GM12891 (cell line): ENCODE measurements around the gene EMX1. TPM values are rescaled to one million over a fixed set of nuclear protein-coding genes. Genes with fewer than 3 reads are reported as not detected.

Experiments
- DNase-seq: peaks from one replicate; pipeline ENCODE4 v3.0.0; 2011; ENCODE audit warnings: low spot score; ENCODE audit not compliant: insufficient read length
- FAIRE-seq: peaks from 2 replicates; lab custom pipeline; 2011; peaks lifted over from hg19 to GRCh38; lab: Jason Lieb, UNC
- PAX5 ChIP-seq: IDR thresholded peaks from 2 replicates; pipeline ENCODE4 v1.6.1; 2011; ENCODE audit warnings: low read length, moderate library complexity, mild to moderate bottlenecking; ENCODE audit not compliant: insufficient read depth, severe bottlenecking
- POLR2A ChIP-seq: IDR thresholded peaks from 2 replicates; pipeline ENCODE4 v1.6.1; 2011; ENCODE audit warnings: low read depth, low read length, control low read depth
- POLR2AphosphoS5 ChIP-seq: IDR thresholded peaks from 2 replicates; pipeline ENCODE4 v1.6.1; 2011; ENCODE audit warnings: low read depth, low read length, control low read depth
- POU2F2 ChIP-seq: IDR thresholded peaks from 2 replicates; pipeline ENCODE4 v1.6.1; 2011; ENCODE audit warnings: low read depth, mild to moderate bottlenecking, control low read depth, low read length, moderate library complexity
- SPI1 ChIP-seq: IDR thresholded peaks from 2 replicates; pipeline ENCODE4 v1.6.1; 2011; ENCODE audit warnings: low read depth, low read length, control low read depth
- TAF1 ChIP-seq: IDR thresholded peaks from 2 replicates; pipeline ENCODE4 v1.6.1; 2011; ENCODE audit warnings: low read depth, low read length, control low read depth
- polyA plus RNA-seq: library from polyadenylated mRNA; unstranded; fragments of >200 nt; gene quantifications from one replicate; pipeline ENCODE4 v1.2.1, GENCODE V29; 2012; ENCODE audit warnings: low read depth, missing spikeins, inconsistent platforms; ENCODE audit not compliant: missing spikeins

Gene EMX1
- polyA plus RNA-seq = 1.0 TPM

DNA sequence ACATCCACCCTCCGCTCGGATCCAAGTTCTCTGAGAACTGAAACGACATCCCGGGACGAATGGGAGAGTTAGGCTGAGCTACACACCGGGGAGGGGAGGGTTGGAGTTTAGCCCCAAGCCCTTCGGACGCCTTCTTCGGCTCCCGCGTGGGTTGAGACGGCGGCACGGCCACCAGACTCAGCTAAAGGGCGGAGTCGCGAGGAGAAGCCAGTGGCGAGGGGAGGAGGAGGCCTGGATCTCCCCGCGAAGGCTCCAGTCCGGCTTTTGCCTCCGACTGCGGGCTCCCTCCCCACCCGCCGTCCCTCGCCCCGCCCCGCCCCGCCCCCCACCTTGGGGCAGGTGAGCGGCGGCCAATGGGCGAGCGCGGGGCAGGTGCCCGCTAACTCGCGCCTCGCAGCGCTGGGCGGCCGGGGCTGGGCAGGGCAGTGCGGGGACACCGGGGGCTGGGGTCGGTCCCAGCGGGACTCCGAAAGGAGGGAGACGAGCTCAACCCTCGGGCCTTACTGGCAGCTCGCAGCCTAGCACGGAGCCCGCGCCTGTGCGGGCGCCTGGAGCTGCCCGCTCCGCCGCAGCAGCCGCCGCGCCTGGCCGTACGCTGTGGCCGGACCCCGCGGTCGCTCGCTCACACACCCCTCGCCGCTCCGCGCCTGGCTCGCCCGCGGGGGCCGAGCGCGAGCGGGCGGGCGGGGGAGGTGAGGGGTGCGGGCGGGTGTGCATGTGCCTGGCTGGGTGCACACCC lies at the start of gene EMX1:
Gene EMX1 (plus strand): TSS at position 382 of the 739 bp plus-strand sequence. CDS start 334 bp downstream, at position 716.
- DNase-seq = no peak
- no peak for FAIRE-seq
- TF ChIP-seq POLR2AphosphoS5 (no peak), POU2F2 (no peak), PAX5 (no peak), POLR2A (no peak), SPI1 (no peak), TAF1 (no peak)

DNA sequence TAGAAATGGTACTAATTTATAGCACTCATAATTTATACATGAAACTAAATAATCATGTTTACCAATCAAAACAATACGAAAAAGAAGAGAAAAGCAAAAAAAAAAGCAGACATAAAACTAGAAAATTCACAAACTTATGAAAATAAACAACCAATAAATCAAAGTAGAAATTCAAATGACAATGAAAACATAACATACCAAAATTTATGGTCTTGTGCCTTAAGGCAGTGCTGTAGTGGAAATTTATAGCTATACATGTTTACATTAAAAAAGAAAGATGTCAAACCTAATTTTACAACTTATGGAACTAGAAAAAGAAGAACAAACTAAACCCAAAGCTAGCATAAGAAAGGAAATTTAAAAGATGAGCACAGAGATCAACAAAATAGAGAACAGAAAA lies 46.3 kb upstream of the EMX1 start:
- FAIRE-seq (no peak), DNase-seq (no peak)
- TF ChIP-seq POU2F2 = no peak
- TF ChIP-seq POLR2AphosphoS5 = no peak
- TF ChIP-seq PAX5 = no peak
- no peak for TF ChIP-seq TAF1
- TF ChIP-seq POLR2A = no peak
- TF ChIP-seq SPI1 = no peak

DNA sequence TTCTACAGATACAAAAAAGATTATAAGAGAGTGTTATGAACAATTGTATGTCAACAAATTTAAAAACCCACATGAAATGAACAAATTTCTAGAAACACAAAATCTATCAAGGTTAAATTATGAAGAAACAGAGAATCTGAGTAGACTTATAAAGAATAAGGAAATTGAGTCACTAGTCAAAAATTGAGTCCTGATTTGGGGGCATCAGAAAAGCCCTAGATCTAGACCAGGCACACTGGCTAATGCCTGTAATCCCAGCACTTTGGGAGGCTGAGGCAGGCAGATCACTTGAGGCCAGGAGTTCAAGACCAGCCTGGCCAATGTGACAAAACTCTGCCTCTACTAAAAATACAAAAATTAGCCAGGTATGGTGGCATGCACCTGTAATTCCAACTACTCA lies 45.4 kb upstream of the EMX1 start:
- no peak for DNase-seq
- no peak for FAIRE-seq
- no peak for TF ChIP-seq POU2F2
- TF ChIP-seq POLR2A = no peak

DNA sequence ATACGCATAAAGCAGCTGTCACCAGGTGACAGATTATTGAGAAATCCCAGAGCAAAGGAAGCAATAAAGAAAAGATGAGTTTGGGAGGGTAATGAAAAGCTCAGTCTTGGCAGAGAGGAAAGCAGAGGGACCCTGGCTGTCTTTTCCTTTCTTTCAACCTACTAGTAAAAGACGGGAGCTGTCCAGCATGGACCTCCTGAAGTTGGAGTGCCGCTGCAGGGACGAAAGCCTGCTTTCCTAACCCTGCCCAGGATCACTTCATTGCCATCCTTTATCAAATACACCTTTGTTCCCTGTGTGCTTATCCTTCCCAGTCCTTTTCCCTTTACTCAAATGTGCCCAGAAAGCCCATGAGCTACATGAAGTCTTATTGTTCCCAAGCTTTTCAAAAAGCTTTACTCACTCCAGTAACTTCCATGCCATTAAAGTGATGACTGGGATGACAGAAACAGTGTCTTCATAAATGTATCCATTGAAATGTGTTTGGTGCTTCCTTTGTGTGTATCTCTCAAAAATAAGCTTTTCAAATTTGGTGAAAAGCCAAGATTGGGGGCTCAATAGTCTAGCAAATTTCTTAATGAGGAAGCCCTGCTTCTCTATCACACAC lies 33.9 kb upstream of the EMX1 start:
- DNase-seq (no peak), FAIRE-seq (peak; percentile 5)
- TF ChIP-seq PAX5 = no peak
- no peak for TF ChIP-seq SPI1
- no peak for TF ChIP-seq POU2F2
- no peak for TF ChIP-seq POLR2AphosphoS5
- no peak for TF ChIP-seq POLR2A
- no peak for TF ChIP-seq TAF1

GRCh38 chr2:72886505-72887031 lies 30.8 kb upstream of the EMX1 start:
- FAIRE-seq (no peak), DNase-seq (no peak)
- TF ChIP-seq POLR2A (no peak), PAX5 (no peak), POU2F2 (no peak), POLR2AphosphoS5 (no peak), SPI1 (no peak), TAF1 (no peak)

DNA sequence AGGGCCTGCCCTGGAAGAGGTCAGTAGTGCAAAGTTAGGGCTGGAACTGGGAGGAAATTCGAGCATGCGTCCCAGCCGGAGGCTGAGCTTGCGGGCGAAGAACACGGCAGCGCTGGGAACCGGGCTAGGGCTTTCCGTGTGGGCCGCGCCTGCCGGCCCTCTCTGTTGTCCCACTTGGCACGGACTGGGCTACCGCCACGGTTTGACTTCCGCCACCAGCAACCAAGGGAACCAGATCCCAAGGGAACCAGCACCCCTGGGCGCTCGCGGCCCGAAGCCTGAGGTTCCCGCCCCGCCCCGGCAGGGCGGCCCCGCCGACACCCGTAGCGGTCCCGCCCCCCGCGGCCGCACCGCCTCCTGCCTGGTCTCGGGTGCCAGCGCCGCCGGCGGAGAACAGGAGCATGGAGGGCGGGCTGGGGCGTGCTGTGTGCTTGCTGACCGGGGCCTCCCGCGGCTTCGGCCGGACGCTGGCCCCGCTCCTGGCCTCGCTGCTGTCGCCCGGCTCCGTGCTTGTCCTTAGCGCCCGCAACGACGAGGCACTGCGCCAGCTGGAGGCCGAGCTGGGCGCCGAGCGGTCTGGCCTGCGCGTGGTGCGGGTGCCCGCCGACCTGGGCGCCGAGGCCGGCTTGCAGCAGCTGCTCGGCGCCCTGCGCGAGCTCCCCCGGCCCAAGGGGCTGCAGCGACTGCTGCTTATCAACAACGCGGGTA lies 30.1 kb upstream of the EMX1 start, which contains the start of gene SPR:
Gene SPR (plus strand): TSS at position 377 of the 708 bp plus-strand sequence. CDS start 25 bp downstream, at position 402.
- DNase-seq (peak; percentile 55), FAIRE-seq (no peak)
- no peak for TF ChIP-seq TAF1
- no peak for TF ChIP-seq POU2F2
- no peak for TF ChIP-seq POLR2A
- TF ChIP-seq PAX5 = no peak
- no peak for TF ChIP-seq POLR2AphosphoS5
- no peak for TF ChIP-seq SPI1

DNA sequence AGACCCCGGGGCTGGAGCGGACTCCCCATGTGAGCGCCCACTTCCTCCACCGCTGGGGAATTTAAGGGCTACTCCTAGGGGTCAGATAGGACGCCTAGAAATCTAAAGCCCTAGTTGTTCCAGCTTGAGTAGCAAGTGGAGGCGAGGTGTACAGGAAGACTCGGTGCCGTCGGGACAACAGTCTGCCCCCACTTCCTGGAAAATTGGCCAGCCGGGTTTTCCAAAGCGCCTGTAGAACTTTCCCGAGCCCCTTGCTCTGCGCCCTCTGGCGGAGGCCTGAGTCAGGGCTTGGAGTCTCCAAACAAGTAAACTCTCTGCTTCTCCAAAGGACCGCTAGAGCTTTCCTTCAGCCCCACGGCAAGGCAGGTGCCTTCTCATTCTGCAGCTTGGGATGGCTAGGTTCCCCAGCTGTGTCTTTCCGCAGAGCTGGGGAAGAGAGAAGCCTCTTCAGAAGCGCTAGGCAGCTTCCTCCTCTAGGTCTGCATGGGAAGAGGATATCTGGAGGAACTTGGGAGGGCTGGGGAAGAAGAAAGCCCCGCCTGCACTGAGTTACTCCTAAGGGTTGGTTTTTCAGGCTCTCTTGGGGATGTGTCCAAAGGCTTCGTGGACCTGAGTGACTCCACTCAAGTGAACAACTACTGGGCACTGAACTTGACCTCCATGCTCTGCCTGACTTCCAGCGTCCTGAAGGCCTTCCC lies 29.4 kb upstream of the EMX1 start:
- peak; percentile 33 for DNase-seq
- no peak for FAIRE-seq
- TF ChIP-seq SPI1 = no peak
- TF ChIP-seq POLR2A = no peak
- no peak for TF ChIP-seq PAX5
- no peak for TF ChIP-seq TAF1
- no peak for TF ChIP-seq POU2F2
- no peak for TF ChIP-seq POLR2AphosphoS5

- no peak for FAIRE-seq
- TF ChIP-seq SPI1 (no peak), PAX5 (no peak), POLR2A (no peak), POLR2AphosphoS5 (no peak), POU2F2 (no peak), TAF1 (no peak)
Observed at GRCh38 chr2:72888438-72889202, 28.7 kb upstream of the EMX1 start.

GRCh38 chr2:72889991-72890390 lies 27.3 kb upstream of the EMX1 start:
- FAIRE-seq (no peak), DNase-seq (no peak)
- no peak for TF ChIP-seq TAF1
- TF ChIP-seq PAX5 = no peak
- TF ChIP-seq POU2F2 = no peak
- TF ChIP-seq POLR2AphosphoS5 = no peak
- no peak for TF ChIP-seq SPI1
- no peak for TF ChIP-seq POLR2A

More at GRCh38 chr2:72888438-72889202, 28.7 kb upstream of the EMX1 start:
- DNase-seq = no peak
